HepG2 (cell line): Measurements from ENCODE around the gene ALX3. TPM values are rescaled to one million over a fixed set of nuclear protein-coding genes. Genes with fewer than 3 reads are reported as not detected.

Experiments
- ADNP ChIP-seq: sonication (generic); formaldehyde crosslinking; IDR thresholded peaks from 2 replicates; pipeline ENCODE4 v1.4.0; 2020; ENCODE audit warnings: missing genetic modification reagents
- AKNA ChIP-seq: sonication (generic); formaldehyde crosslinking; IDR thresholded peaks from 2 replicates; pipeline ENCODE4 v1.4.0; 2020; ENCODE audit warnings: missing genetic modification reagents, borderline replicate concordance
- BORCS8-MEF2B ChIP-seq: sonication (generic); formaldehyde crosslinking; IDR thresholded peaks from 2 replicates; pipeline ENCODE4 v1.8.0; 2022; ENCODE audit warnings: mild to moderate bottlenecking, missing genetic modification reagents
- BRCA1 ChIP-seq: sonication (generic); formaldehyde crosslinking; IDR thresholded peaks from 2 replicates; pipeline ENCODE4 v1.4.0; 2020; ENCODE audit warnings: missing genetic modification reagents
- E2F5 ChIP-seq: sonication (generic); formaldehyde crosslinking; conservative IDR thresholded peaks from 2 replicates; pipeline ENCODE4 v1.4.0; 2020; ENCODE audit warnings: missing genetic modification reagents
- FOSL1 ChIP-seq: sonication (generic); formaldehyde crosslinking; IDR thresholded peaks from 2 replicates; pipeline ENCODE4 v1.9.0; 2021; ENCODE audit warnings: missing genetic modification reagents, borderline replicate concordance
- GATAD2A ChIP-seq: IDR thresholded peaks from 2 replicates; pipeline ENCODE4 v1.6.1; 2016
- HIVEP1 ChIP-seq: sonication (generic); formaldehyde crosslinking; IDR thresholded peaks from 2 replicates; pipeline ENCODE4 v1.4.0; 2020; ENCODE audit warnings: mild to moderate bottlenecking, missing genetic modification reagents
- MAX ChIP-seq: IDR thresholded peaks from 2 replicates; pipeline ENCODE4 v1.6.1; 2012; ENCODE audit warnings: inconsistent platforms
- MTA1 ChIP-seq: sonication (generic); formaldehyde crosslinking; IDR thresholded peaks from 2 replicates; pipeline ENCODE4 v1.4.0; 2020; ENCODE audit warnings: missing genetic modification reagents, mild to moderate bottlenecking, borderline replicate concordance
- NFRKB ChIP-seq: fragments of 450-650 bp; IDR thresholded peaks from 2 replicates; pipeline ENCODE4 v1.6.1; 2017
- NFYC ChIP-seq: IDR thresholded peaks from 2 replicates; pipeline ENCODE4 v1.6.1; 2016; ENCODE audit warnings: missing genetic modification reagents, missing compliant biosample characterization
- NR2F2 ChIP-seq: IDR thresholded peaks from 2 replicates; pipeline ENCODE4 v1.6.1; 2012; ENCODE audit warnings: low read depth, inconsistent platforms, borderline replicate concordance
- SAFB2 ChIP-seq: sonication (generic); formaldehyde crosslinking; IDR thresholded peaks from 2 replicates; pipeline ENCODE4 v1.5.1; 2020; ENCODE audit warnings: missing genetic modification reagents, low read depth, mild to moderate bottlenecking, borderline replicate concordance
- SIX4 ChIP-seq: sonication (generic); formaldehyde crosslinking; IDR thresholded peaks from 2 replicates; pipeline ENCODE4 v1.4.0; 2020; ENCODE audit warnings: missing genetic modification reagents
- SMAD9 ChIP-seq: sonication (generic); formaldehyde crosslinking; IDR thresholded peaks from 2 replicates; pipeline ENCODE4 v1.5.1; 2020; ENCODE audit warnings: mild to moderate bottlenecking, missing genetic modification reagents
- ZFYVE20 ChIP-seq: sonication (generic); formaldehyde crosslinking; IDR thresholded peaks from 2 replicates; pipeline ENCODE4 v1.8.0; 2023; ENCODE audit warnings: low read depth, mild to moderate bottlenecking, moderate library complexity, missing genetic modification reagents, borderline replicate concordance
- ZNF484 ChIP-seq: sonication (generic); formaldehyde crosslinking; IDR thresholded peaks from 2 replicates; pipeline ENCODE4 v1.5.1; 2020; ENCODE audit warnings: mild to moderate bottlenecking, low read depth, missing genetic modification reagents, borderline replicate concordance
- ZNF607 ChIP-seq: sonication (generic); formaldehyde crosslinking; IDR thresholded peaks from 2 replicates; pipeline ENCODE4 v1.5.1; 2020; ENCODE audit warnings: missing genetic modification reagents, mild to moderate bottlenecking, borderline replicate concordance
- ZNF713 ChIP-seq: sonication (generic); formaldehyde crosslinking; IDR thresholded peaks from 2 replicates; pipeline ENCODE4 v1.4.0; 2020; ENCODE audit warnings: mild to moderate bottlenecking, missing genetic modification reagents
- ZNF746 ChIP-seq: sonication (generic); formaldehyde crosslinking; IDR thresholded peaks from 2 replicates; pipeline ENCODE4 v1.8.0; 2022; ENCODE audit warnings: mild to moderate bottlenecking, missing genetic modification reagents
- ZNF780A ChIP-seq: sonication (generic); formaldehyde crosslinking; IDR thresholded peaks from 2 replicates; pipeline ENCODE4 v1.8.0; 2022; ENCODE audit warnings: mild to moderate bottlenecking, missing genetic modification reagents, moderate library complexity
- ZNF883 ChIP-seq: sonication (generic); formaldehyde crosslinking; IDR thresholded peaks from 2 replicates; pipeline ENCODE4 v1.5.1; 2020; ENCODE audit warnings: mild to moderate bottlenecking, missing genetic modification reagents; ENCODE audit errors: not compliant biosample characterization
- polyA plus RNA-seq, 8 experiments: library from polyadenylated mRNA; depleted of rRNA in 3 of 8; stranded (reverse) in 7 of 8; unstranded in 1 of 8; fragments of >200 nt; fragmentation: Illumina TruSeq in 4 of 8; extraction: Trizol in 4 of 8; gene quantifications; 2 replicates each; pipeline versions ENCODE4 v1.2.1 to v1.2.3, GENCODE V29; 2011 to 2016; ENCODE audit warnings: low read depth in 4 of 8, missing spikeins in 1 of 8, mixed read lengths in 1 of 8; ENCODE audit not compliant: insufficient read depth in 1 of 8
- total RNA-seq, 5 experiments: library from RNA; depleted of rRNA; stranded (reverse); fragments of >200 nt; fragmentation: Illumina TruSeq; extraction: Trizol; gene quantifications; 2 replicates each; pipeline ENCODE4 v1.2.3, GENCODE V29; 2016; ENCODE audit warnings: low read depth in 1 of 5
- TF ChIP-seq, protein P1 (sequence below): sonication (generic); formaldehyde crosslinking; IDR thresholded peaks from 2 replicates; pipeline ENCODE4 v1.5.0; 2020; ENCODE audit warnings: missing genetic modification reagents

ALX3 gene
- total and polyA plus RNA-seq, 2 of the 13 experiments (the other 11 are each of a cell fraction or from before 2014, with no cell fraction given): not detected

DNA sequence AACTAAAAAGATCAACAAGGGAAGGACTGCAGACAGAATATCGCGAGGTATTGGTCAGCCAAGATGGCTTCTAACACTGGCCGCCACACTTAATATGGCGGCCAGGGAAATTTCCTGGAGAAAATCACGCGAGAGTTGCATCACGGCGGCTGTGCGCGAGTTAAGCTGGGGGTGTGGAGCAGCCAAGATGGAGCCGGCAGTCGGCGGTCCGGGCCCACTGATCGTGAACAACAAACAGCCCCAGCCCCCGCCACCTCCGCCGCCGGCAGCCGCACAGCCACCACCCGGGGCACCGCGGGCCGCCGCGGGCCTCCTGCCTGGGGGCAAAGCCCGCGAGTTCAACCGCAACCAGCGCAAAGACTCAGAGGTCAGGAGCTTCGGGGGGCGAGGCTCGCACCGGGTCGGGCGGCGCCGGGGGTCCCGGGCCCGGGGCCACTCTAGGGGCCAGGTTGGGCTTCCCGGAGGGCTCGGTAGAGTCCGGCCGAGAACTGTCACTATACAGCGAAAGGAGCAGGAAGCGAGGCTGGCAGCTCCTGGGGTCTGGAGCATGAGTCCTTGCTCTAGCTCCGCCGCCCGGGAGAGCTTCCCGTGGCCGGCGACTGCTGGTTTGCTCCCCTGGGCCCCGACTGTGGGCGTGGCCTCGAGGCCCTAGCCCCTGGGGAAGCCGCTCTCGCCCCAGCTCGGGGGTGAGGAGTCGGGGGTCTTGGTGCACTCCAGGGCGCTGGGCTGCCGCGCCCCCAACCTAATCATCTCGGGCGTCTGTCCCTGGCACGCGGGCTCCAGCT is 35.8 kb downstream of the ALX3 start, which contains the start of gene STRIP1 (continued):
- TF ChIP-seq MAX: 0 out of 2 replicates have a peak, but pooled peaks have one; percentile 14
- no peak for TF ChIP-seq ADNP (CRISPR knock-in tag)
- TF ChIP-seq ZNF883 (CRISPR knock-in tag): peak; percentile 58
- TF ChIP-seq NFRKB: no peak
- TF ChIP-seq GATAD2A (CRISPR knock-in tag): 0 out of 2 replicates have a peak, but pooled peaks have one; percentile 28
- TF ChIP-seq BRCA1: no peak
- TF ChIP-seq ZNF484 (CRISPR knock-in tag): no peak
- TF ChIP-seq NR2F2: peak; percentile 29; the same call in 1 of the 2 replicates
- TF ChIP-seq FOSL1: no peak
- TF ChIP-seq ZFYVE20 (CRISPR knock-in tag): no peak
- TF ChIP-seq, protein P1, sequence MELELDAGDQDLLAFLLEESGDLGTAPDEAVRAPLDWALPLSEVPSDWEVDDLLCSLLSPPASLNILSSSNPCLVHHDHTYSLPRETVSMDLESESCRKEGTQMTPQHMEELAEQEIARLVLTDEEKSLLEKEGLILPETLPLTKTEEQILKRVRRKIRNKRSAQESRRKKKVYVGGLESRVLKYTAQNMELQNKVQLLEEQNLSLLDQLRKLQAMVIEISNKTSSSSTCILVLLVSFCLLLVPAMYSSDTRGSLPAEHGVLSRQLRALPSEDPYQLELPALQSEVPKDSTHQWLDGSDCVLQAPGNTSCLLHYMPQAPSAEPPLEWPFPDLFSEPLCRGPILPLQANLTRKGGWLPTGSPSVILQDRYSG (CRISPR knock-in tag): no peak
- TF ChIP-seq SMAD9 (CRISPR knock-in tag): 0 out of 2 replicates have a peak, but pooled peaks have one; percentile 5
- no peak for TF ChIP-seq ZNF746 (CRISPR knock-in tag)
- no peak for TF ChIP-seq NFYC (CRISPR knock-in tag)
- peak; percentile 76 for TF ChIP-seq ZNF607 (CRISPR knock-in tag)
- peak; percentile 83 for TF ChIP-seq SAFB2
- TF ChIP-seq SIX4 (CRISPR knock-in tag): no peak
- TF ChIP-seq ZNF713 (CRISPR knock-in tag): no peak
- TF ChIP-seq E2F5 (CRISPR knock-in tag): peak; percentile 12; the same call in 1 of the 2 replicates
- TF ChIP-seq MTA1 (CRISPR knock-in tag): peak; percentile 63; the same call in 1 of the 2 replicates
- no peak for TF ChIP-seq HIVEP1 (CRISPR knock-in tag)
- no peak; the same call in 1 of the 2 replicates for TF ChIP-seq BORCS8-MEF2B (CRISPR knock-in tag)
- TF ChIP-seq ZNF780A (CRISPR knock-in tag): no peak
- peak; percentile 17; the same call in 1 of the 2 replicates for TF ChIP-seq AKNA (CRISPR knock-in tag)
